K562 (cell line): ENCODE results near the gene BRME1.
A peak's percentile ranks its signal among the peaks of the same experiment; 100 is the strongest.

Experiments used
- CREM ChIP-seq: IDR thresholded peaks from 2 replicates; pipeline ENCODE4 v1.6.1; 2014; ENCODE audit warnings: antibody characterized with exemption, low read depth
- EZH2 ChIP-seq: IDR thresholded peaks from 2 replicates; pipeline ENCODE4 v1.6.1; 2012; ENCODE audit warnings: low read depth, mild to moderate bottlenecking, inconsistent platforms, low read length, borderline replicate concordance
- FOXO4 ChIP-seq: fragments of 450-650 bp; formaldehyde crosslinking; IDR thresholded peaks from 2 replicates; pipeline ENCODE4 v1.4.0; 2020; ENCODE audit warnings: mild to moderate bottlenecking, moderate library complexity
- TAF9B ChIP-seq: fragments of 450-650 bp; IDR thresholded peaks from 2 replicates; pipeline ENCODE4 v1.6.1; 2018; ENCODE audit warnings: mild to moderate bottlenecking; ENCODE audit not compliant: partially characterized antibody
- TARDBP ChIP-seq: fragments of 450-650 bp; IDR thresholded peaks from 2 replicates; pipeline ENCODE4 v1.6.1; 2016
- ZFX ChIP-seq: sonication (generic); formaldehyde crosslinking; IDR thresholded peaks from 2 replicates; pipeline ENCODE4 v1.8.0; 2022; ENCODE audit warnings: mild to moderate bottlenecking, missing genetic modification reagents, moderate library complexity

GRCh38 chr19:13841086-13841961 is 64.6 kb downstream of the BRME1 start:
- TF ChIP-seq TARDBP, result no peak
- TF ChIP-seq EZH2, result no peak
- no peak for TF ChIP-seq TAF9B
- TF ChIP-seq CREM, result no peak
- peak; percentile 66 for TF ChIP-seq ZFX
- TF ChIP-seq FOXO4 (CRISPR knock-in tag), result 0 out of 2 replicates have a peak, but pooled peaks have one; percentile 38
